Measurements from ENCODE around the gene NANOS3. TPM values are rescaled to one million over a fixed set of nuclear protein-coding genes. Genes with fewer than 3 reads are reported as not detected.
A peak's percentile ranks its signal among the peaks of the same experiment; 100 is the strongest.

NANOS3 gene
- total RNA-seq, 1 donor from 2014 or later: 3.5 TPM

DNA sequence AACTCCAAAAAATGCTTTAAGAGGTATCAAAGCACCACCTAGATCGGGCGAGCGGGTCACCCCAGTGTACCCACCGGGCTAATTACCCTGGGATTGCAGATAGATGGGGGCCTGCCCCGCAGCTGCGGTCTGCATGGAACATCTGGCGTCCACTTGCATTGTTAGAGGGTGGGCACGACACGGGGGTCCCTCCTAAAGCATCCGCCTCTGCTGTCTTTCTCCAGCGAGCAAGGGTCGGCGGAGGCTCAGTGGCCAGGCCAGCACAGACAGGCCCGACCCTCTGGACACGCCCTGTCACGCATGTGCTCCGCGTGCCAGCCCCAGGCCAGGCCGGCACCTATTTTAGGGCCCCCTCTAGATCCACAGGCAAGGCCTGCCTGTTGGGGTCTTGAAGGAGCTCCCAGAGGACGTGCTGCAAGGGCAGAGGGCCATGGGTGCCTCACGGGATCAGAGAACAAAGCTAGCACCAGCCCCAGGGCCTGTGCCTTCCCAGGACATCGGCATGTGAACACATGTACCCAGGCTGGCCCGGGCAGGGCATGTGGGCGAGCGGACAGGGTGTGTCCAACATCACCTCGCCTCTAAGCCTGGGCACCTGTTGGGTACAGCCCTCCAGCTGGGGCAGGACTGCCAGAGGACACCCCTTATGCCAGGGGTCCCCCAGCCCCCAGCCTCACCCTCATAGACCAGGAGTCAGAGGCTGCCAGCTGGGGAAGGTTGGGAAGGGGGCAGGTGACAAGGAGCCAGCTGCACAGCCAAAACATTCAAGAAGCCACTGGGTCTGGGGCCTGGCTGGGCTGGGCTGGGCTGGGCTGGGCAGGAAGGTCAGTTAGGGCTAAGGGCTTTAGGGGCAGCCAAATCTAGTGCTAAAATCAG, 35.6 kb upstream of the NANOS3 start:
- H3K4me1 Mint-ChIP-seq (ENCODE audit: unreplicated experiment): peaks cover 59% of the 10 kb centered on the region
- no peak for DNase-seq (ENCODE audit: extremely low spot score, unreplicated experiment)

DNA sequence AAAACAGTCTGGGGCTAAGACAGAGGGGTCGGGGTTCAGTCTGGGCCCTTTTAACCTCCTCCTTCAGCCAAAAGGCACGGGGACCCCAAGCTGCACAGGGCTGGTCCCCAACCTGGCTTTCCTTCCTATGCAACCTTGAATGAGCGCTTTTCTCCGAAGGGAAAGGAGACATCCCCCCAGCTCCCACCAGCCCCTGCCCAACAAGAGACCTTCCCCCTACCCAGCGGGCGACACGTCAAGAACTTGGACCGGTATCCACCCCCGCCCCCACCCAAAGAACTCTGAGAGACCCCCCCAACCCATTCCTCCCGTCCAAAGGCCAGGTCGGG, 35.0 kb upstream of the NANOS3 start:
- Mint-ChIP-seq H3K9me3 (ENCODE audit: unreplicated experiment) (no peaks in the 10 kb centered on the region), H3K27ac (ENCODE audit: unreplicated experiment) (peak overlapping the region; percentile 98), H3K4me3 (ENCODE audit: unreplicated experiment) (peak overlapping the region; percentile 92), H3K36me3 (ENCODE audit: unreplicated experiment) (peaks cover 20% of the 10 kb centered on the region), H3K4me1 (ENCODE audit: unreplicated experiment) (peaks cover 59% of the 10 kb centered on the region), H3K27me3 (ENCODE audit: unreplicated experiment) (no peaks in the 10 kb centered on the region)
- DNase-seq (ENCODE audit: extremely low spot score, unreplicated experiment): no peak
- TF ChIP-seq, protein P1, sequence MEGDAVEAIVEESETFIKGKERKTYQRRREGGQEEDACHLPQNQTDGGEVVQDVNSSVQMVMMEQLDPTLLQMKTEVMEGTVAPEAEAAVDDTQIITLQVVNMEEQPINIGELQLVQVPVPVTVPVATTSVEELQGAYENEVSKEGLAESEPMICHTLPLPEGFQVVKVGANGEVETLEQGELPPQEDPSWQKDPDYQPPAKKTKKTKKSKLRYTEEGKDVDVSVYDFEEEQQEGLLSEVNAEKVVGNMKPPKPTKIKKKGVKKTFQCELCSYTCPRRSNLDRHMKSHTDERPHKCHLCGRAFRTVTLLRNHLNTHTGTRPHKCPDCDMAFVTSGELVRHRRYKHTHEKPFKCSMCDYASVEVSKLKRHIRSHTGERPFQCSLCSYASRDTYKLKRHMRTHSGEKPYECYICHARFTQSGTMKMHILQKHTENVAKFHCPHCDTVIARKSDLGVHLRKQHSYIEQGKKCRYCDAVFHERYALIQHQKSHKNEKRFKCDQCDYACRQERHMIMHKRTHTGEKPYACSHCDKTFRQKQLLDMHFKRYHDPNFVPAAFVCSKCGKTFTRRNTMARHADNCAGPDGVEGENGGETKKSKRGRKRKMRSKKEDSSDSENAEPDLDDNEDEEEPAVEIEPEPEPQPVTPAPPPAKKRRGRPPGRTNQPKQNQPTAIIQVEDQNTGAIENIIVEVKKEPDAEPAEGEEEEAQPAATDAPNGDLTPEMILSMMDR (IDR thresholded peaks at IDR 0.05): no peak

More for the DNA sequence above, 35.6 kb upstream of the NANOS3 start:
- Mint-ChIP-seq H3K36me3 (ENCODE audit: unreplicated experiment) (peaks cover 20% of the 10 kb centered on the region), H3K27me3 (ENCODE audit: unreplicated experiment) (no peaks in the 10 kb centered on the region), H3K27ac (ENCODE audit: unreplicated experiment) (peak overlapping the region; percentile 98), H3K4me3 (ENCODE audit: unreplicated experiment) (peak overlapping the region; percentile 92), H3K9me3 (ENCODE audit: unreplicated experiment) (no peaks in the 10 kb centered on the region)
- TF ChIP-seq, protein P1 (IDR thresholded peaks at IDR 0.05): no peak

DNA sequence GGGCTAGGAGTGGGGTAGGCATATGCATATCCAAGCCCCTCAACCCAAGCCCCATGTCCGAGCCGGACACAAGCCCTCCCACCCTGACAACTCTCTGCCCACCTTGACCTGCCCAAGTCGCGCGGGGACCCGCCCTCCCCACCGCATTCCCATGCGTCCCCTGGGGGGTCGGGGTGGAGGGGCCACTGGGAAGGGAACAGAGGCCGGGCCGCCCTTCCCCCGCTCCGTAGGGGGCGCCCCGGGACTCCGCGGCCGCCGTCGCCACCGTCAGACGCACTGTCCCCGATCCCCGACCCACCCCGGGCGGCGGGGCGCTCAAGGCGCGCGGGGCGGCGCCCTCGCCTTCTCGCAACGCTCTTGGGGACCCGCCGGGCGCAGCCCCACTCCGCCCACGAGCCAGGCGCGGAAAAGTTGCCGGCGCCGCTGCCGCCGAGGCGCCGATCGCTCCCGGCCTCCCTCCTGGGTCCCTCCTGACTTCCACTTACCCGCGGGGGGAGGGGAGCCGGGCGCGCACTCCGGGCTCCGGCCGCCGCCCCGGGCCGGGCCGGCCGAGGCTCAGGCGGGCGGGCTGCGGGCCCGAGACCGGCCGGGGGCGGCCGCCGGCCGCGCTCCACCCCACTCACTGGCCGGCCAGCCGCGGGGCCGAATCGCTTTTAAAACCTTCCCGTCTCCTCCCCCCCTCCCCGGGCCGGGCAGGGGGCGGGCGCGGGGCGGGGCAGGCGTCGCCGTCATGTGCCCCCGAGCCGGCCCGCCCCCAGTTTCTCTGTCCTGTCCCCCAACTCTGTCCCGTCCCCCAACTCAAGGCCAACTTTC, 34.4 kb upstream of the NANOS3 start:
- TF ChIP-seq, protein P1 (IDR thresholded peaks at IDR 0.05): peak; percentile 29
- Mint-ChIP-seq H3K27ac (ENCODE audit: unreplicated experiment) (peak overlapping the region; percentile 98), H3K4me3 (ENCODE audit: unreplicated experiment) (peak overlapping the region; percentile 92), H3K36me3 (ENCODE audit: unreplicated experiment) (peaks cover 18% of the 10 kb centered on the region), H3K27me3 (ENCODE audit: unreplicated experiment) (no peaks in the 10 kb centered on the region), H3K4me1 (ENCODE audit: unreplicated experiment) (peaks cover 57% of the 10 kb centered on the region), H3K9me3 (ENCODE audit: unreplicated experiment) (no peaks in the 10 kb centered on the region)
- DNase-seq (ENCODE audit: extremely low spot score, unreplicated experiment): peak; percentile 93

DNA sequence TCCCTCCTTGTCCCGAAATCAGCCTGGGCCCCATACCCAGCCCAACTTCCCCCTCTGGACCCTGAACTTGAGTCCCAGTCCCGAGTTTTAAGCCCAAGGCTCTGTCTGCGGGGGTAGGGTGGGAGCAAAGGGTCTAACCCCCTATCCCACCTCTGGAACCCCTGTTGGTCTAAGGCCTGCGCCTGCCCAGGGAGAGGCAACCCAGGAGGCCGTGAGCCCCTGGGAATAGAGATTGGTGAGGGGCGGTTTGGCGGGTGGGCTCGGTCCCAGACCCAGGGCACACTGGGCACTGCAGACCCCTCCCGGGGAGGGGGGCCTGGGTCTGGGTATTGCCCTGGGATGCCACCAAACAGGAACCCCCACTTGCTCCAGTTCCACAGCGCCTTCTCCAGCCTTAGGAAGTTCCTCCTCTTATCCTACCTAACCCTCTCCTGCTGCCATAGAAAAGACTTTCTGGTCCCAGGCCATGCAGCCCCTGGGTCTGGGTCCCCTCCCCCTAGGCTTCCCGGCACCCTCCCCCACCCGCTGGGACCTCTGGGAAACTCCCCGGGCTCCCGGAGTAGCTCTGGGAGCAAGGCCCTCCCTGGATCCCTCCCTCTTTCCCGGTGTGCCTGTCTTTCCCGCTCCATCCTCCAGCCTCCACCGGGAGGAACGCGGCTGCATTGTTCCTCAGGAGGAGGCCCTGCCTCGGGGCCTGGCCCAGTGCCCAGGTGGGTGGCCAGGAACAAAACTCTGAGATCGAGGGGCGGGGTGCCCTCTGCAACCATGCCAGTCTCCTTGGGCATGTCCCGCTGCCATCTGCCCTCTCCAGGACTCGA, 33.6 kb upstream of the NANOS3 start:
- H3K4me1 Mint-ChIP-seq (ENCODE audit: unreplicated experiment): peaks cover 51% of the 10 kb centered on the region
- peak; percentile 93 for DNase-seq (ENCODE audit: extremely low spot score, unreplicated experiment)

More for the DNA sequence above, 33.6 kb upstream of the NANOS3 start:
- no peaks in the 10 kb centered on the region for H3K9me3 Mint-ChIP-seq (ENCODE audit: unreplicated experiment)
- no peaks in the 10 kb centered on the region for H3K27me3 Mint-ChIP-seq (ENCODE audit: unreplicated experiment)
- TF ChIP-seq, protein P1 (IDR thresholded peaks at IDR 0.05): no peak
- peak overlapping the region; percentile 81 for H3K4me3 Mint-ChIP-seq (ENCODE audit: unreplicated experiment)
- peaks cover 16% of the 10 kb centered on the region for H3K36me3 Mint-ChIP-seq (ENCODE audit: unreplicated experiment)
- H3K27ac Mint-ChIP-seq (ENCODE audit: unreplicated experiment): peak overlapping the region; percentile 96
